T-helper 2 cell treated with Interferon-gamma antibody and Interleukin-4, amounts not matched to agents 5 μg/mL and 100 μg/mL, for 36 hours (primary cell): Measurements from ENCODE around the gene EIF4EBP2.

Source experiments
- DNase-seq: peaks from one replicate; pipeline ENCODE4 v3.0.0; 2021; ENCODE audit warnings: low spot score
- H3K27ac Mint-ChIP-seq: one replicate; pipeline ENCODE4 v1.8.0; 2021; ENCODE audit warnings: mild to moderate bottlenecking, mixed read lengths
- H3K27me3 Mint-ChIP-seq: one replicate; pipeline ENCODE4 v1.8.0; 2021; ENCODE audit warnings: low read depth, mixed read lengths
- H3K36me3 Mint-ChIP-seq: one replicate; pipeline ENCODE4 v1.8.0; 2021; ENCODE audit warnings: low read depth, mixed read lengths
- H3K4me1 Mint-ChIP-seq: one replicate; pipeline ENCODE4 v1.8.0; 2021; ENCODE audit warnings: low read depth, mixed read lengths
- H3K4me3 Mint-ChIP-seq: one replicate; pipeline ENCODE4 v1.8.0; 2022; ENCODE audit warnings: mild to moderate bottlenecking, moderate library complexity, mixed read lengths
- H3K9me3 Mint-ChIP-seq: one replicate; pipeline ENCODE4 v1.8.0; 2021; ENCODE audit warnings: mixed read lengths

Gene EIF4EBP2

GRCh38 chr10:70432101-70432500 lies 28.2 kb downstream of the EIF4EBP2 start:
- H3K4me1 Mint-ChIP-seq = peaks cover 20% of the 10 kb centered on the region
- DNase-seq = no peak
- H3K27me3 Mint-ChIP-seq = no peaks in the 10 kb centered on the region
- no peaks in the 10 kb centered on the region for H3K9me3 Mint-ChIP-seq
- peak overlapping the region; percentile 36 for H3K27ac Mint-ChIP-seq
- H3K4me3 Mint-ChIP-seq = peak overlapping the region; percentile 87
- peaks cover 11% of the 10 kb centered on the region for H3K36me3 Mint-ChIP-seq

GRCh38 chr10:70432561-70433263 lies 28.8 kb downstream of the EIF4EBP2 start:
- H3K36me3 Mint-ChIP-seq = peaks cover 11% of the 10 kb centered on the region
- H3K27ac Mint-ChIP-seq = peak overlapping the region; percentile 80
- H3K27me3 Mint-ChIP-seq = peaks cover 4% of the 10 kb centered on the region
- H3K9me3 Mint-ChIP-seq = no peaks in the 10 kb centered on the region
- peak overlapping the region; percentile 87 for H3K4me3 Mint-ChIP-seq
- DNase-seq = no peak
- H3K4me1 Mint-ChIP-seq = peaks cover 20% of the 10 kb centered on the region

- peaks cover 20% of the 10 kb centered on the region for H3K4me1 Mint-ChIP-seq
- H3K4me3 Mint-ChIP-seq = no peak overlapping the region
- no peak for DNase-seq
Observed at GRCh38 chr10:70433581-70434280, 29.8 kb downstream of the EIF4EBP2 start.

GRCh38 chr10:70435241-70436085 lies 31.5 kb downstream of the EIF4EBP2 start:
- H3K36me3 Mint-ChIP-seq = peaks cover 6% of the 10 kb centered on the region
- no peak overlapping the region for H3K27ac Mint-ChIP-seq
- H3K9me3 Mint-ChIP-seq = no peaks in the 10 kb centered on the region
- H3K4me1 Mint-ChIP-seq = peaks cover 20% of the 10 kb centered on the region
- H3K4me3 Mint-ChIP-seq = no peak overlapping the region
- H3K27me3 Mint-ChIP-seq = peaks cover 27% of the 10 kb centered on the region
- no peak for DNase-seq

More at GRCh38 chr10:70433581-70434280, 29.8 kb downstream of the EIF4EBP2 start:
- H3K9me3 Mint-ChIP-seq = no peaks in the 10 kb centered on the region
- H3K27ac Mint-ChIP-seq = no peak overlapping the region
- H3K27me3 Mint-ChIP-seq = peaks cover 11% of the 10 kb centered on the region
- H3K36me3 Mint-ChIP-seq = peaks cover 9% of the 10 kb centered on the region

- DNase-seq = no peak
- Mint-ChIP-seq H3K27me3 (peaks cover 44% of the 10 kb centered on the region), H3K27ac (no peak overlapping the region), H3K9me3 (no peaks in the 10 kb centered on the region), H3K4me1 (peaks cover 16% of the 10 kb centered on the region), H3K36me3 (peaks cover 2% of the 10 kb centered on the region), H3K4me3 (no peak overlapping the region)
Observed at GRCh38 chr10:70437721-70438120, 33.8 kb downstream of the EIF4EBP2 start.

- DNase-seq = no peak
- H3K27me3 Mint-ChIP-seq = peaks cover 63% of the 10 kb centered on the region
Observed at GRCh38 chr10:70440296-70441160, 36.6 kb downstream of the EIF4EBP2 start.

GRCh38 chr10:70441161-70441894 lies 37.4 kb downstream of the EIF4EBP2 start, which contains the start of gene NODAL:
TSS of gene NODAL (minus strand) at chr10:70441681. CDS start at chr10:70441667, 14 bp downstream.
- Mint-ChIP-seq H3K9me3 (no peaks in the 10 kb centered on the region), H3K4me3 (peak within 1 kb of the TSS; percentile 75), H3K36me3 (no peaks in the 10 kb centered on the region), H3K4me1 (peaks cover 5% of the 10 kb centered on the region), H3K27ac (no peak within 1 kb of the TSS), H3K27me3 (peaks cover 63% of the 10 kb centered on the region)
- no peak for DNase-seq

More at GRCh38 chr10:70440296-70441160, 36.6 kb downstream of the EIF4EBP2 start:
- H3K4me1 Mint-ChIP-seq = peaks cover 5% of the 10 kb centered on the region
- H3K27ac Mint-ChIP-seq = no peak overlapping the region
- H3K9me3 Mint-ChIP-seq = no peaks in the 10 kb centered on the region
- peak overlapping the region; percentile 75 for H3K4me3 Mint-ChIP-seq
- H3K36me3 Mint-ChIP-seq = no peaks in the 10 kb centered on the region

- Mint-ChIP-seq H3K27ac (no peak overlapping the region), H3K36me3 (no peaks in the 10 kb centered on the region), H3K4me1 (peaks cover 5% of the 10 kb centered on the region), H3K27me3 (peaks cover 65% of the 10 kb centered on the region), H3K4me3 (no peak overlapping the region), H3K9me3 (no peaks in the 10 kb centered on the region)
- DNase-seq = no peak
Observed at GRCh38 chr10:70441895-70442309, 38.0 kb downstream of the EIF4EBP2 start.

- Mint-ChIP-seq H3K9me3 (no peaks in the 10 kb centered on the region), H3K27ac (no peak overlapping the region), H3K27me3 (peaks cover 64% of the 10 kb centered on the region), H3K36me3 (no peaks in the 10 kb centered on the region), H3K4me3 (no peak overlapping the region), H3K4me1 (peaks cover 5% of the 10 kb centered on the region)
- DNase-seq = no peak
Observed at GRCh38 chr10:70442332-70442988, 38.5 kb downstream of the EIF4EBP2 start.

GRCh38 chr10:70444744-70445143 lies 40.8 kb downstream of the EIF4EBP2 start:
- H3K9me3 Mint-ChIP-seq = no peaks in the 10 kb centered on the region
- H3K4me1 Mint-ChIP-seq = peaks cover 5% of the 10 kb centered on the region
- no peak overlapping the region for H3K4me3 Mint-ChIP-seq
- DNase-seq = no peak
- H3K27ac Mint-ChIP-seq = no peak overlapping the region
- no peaks in the 10 kb centered on the region for H3K36me3 Mint-ChIP-seq
- peaks cover 51% of the 10 kb centered on the region for H3K27me3 Mint-ChIP-seq

GRCh38 chr10:70445718-70446657 lies 42.0 kb downstream of the EIF4EBP2 start:
- Mint-ChIP-seq H3K36me3 (no peaks in the 10 kb centered on the region), H3K4me3 (no peak overlapping the region), H3K4me1 (peaks cover 1% of the 10 kb centered on the region), H3K9me3 (no peaks in the 10 kb centered on the region), H3K27ac (no peak overlapping the region), H3K27me3 (peaks cover 46% of the 10 kb centered on the region)
- DNase-seq = no peak
